Neural cell (in vitro differentiated cells): ENCODE data around the gene SCYL1. TPM values are rescaled to one million over a fixed set of nuclear protein-coding genes. Genes with fewer than 3 reads are reported as not detected.

Source experiments
- H2AFZ ChIP-seq: fragments of 200-600, 300-800 bp; sonication (generic), shearing (Covaris generic); 2 replicates; pipeline ENCODE4 v1.6.0; 2014; ENCODE audit warnings: low read depth, mild to moderate bottlenecking, antibody characterized with exemption, low read length, moderate library complexity
- H3F3A ChIP-seq: fragments of 200-600 bp; shearing (Covaris generic); 2 replicates; pipeline ENCODE4 v1.6.1; 2016; ENCODE audit warnings: mild to moderate bottlenecking, moderate library complexity, mixed read lengths, antibody characterized with exemption, low read length; ENCODE audit not compliant: insufficient read depth, poor library complexity, severe bottlenecking
- H3K27ac ChIP-seq: fragments of 200-600, 300-800 bp; sonication (generic), shearing (Covaris generic); 2 replicates; pipeline ENCODE4 v1.5.1; 2014; ENCODE audit warnings: mild to moderate bottlenecking, low read length, moderate library complexity
- H3K27me3 ChIP-seq: fragments of 300-800, 200-600 bp; sonication (generic), shearing (Covaris generic); 2 replicates; pipeline ENCODE4 v1.6.0; 2014; ENCODE audit warnings: mild to moderate bottlenecking, low read depth, low read length, moderate library complexity; ENCODE audit not compliant: insufficient read depth
- H3K36me3 ChIP-seq: fragments of 300-800, 200-600 bp; sonication (generic), shearing (Covaris generic); 2 replicates; pipeline ENCODE4 v1.5.1; 2014; ENCODE audit warnings: mild to moderate bottlenecking, antibody characterized with exemption, low read length, moderate library complexity; ENCODE audit not compliant: insufficient read depth
- H3K4me2 ChIP-seq: fragments of 300-800, 200-600 bp; sonication (generic), shearing (Covaris generic); 2 replicates; pipeline ENCODE4 v1.6.0; 2014; ENCODE audit warnings: mild to moderate bottlenecking, low read length
- H3K4me3 ChIP-seq: fragments of 300-800, 200-600 bp; sonication (generic), shearing (Covaris generic); 2 replicates; pipeline ENCODE4 v1.5.1; 2014; ENCODE audit warnings: mild to moderate bottlenecking, low read length, moderate library complexity
- H3K79me2 ChIP-seq: fragments of 200-600 bp; shearing (Covaris generic); replicated peaks from 2 replicates; pipeline ENCODE4 v1.6.0; 2014; ENCODE audit warnings: mild to moderate bottlenecking, low read length, moderate library complexity; ENCODE audit not compliant: insufficient read depth
- H3K9ac ChIP-seq: fragments of 300-800, 200-600 bp; sonication (generic), shearing (Covaris generic); 2 replicates; pipeline ENCODE4 v1.6.1; 2016; ENCODE audit warnings: mild to moderate bottlenecking, low read length, mixed read lengths
- H3K9me2 ChIP-seq: fragments of 200-600 bp; shearing (Covaris generic); 2 replicates; pipeline ENCODE4 v1.6.1; 2016; ENCODE audit warnings: mild to moderate bottlenecking, low read length, mixed read lengths; ENCODE audit not compliant: insufficient read depth
- H3K9me3 ChIP-seq: fragments of 200-600, 300-800 bp; sonication (generic), shearing (Covaris generic); 2 replicates; pipeline ENCODE4 v1.6.1; 2016; ENCODE audit warnings: mild to moderate bottlenecking, mixed run types, low read length, moderate library complexity, mixed read lengths
- H4K20me1 ChIP-seq: fragments of 200-600 bp; shearing (Covaris generic); 2 replicates; pipeline ENCODE4 v1.6.1; 2016; ENCODE audit warnings: mild to moderate bottlenecking, mixed run types; ENCODE audit not compliant: insufficient read depth
- EP300 ChIP-seq: fragments of 450-650 bp; conservative IDR thresholded peaks from 2 replicates; pipeline ENCODE4 v1.6.1; 2014; ENCODE audit warnings: antibody characterized with exemption, mild to moderate bottlenecking, moderate library complexity; ENCODE audit not compliant: poor library complexity, severe bottlenecking
- EZH2 ChIP-seq: fragments of 200-600, 300-800 bp; shearing (Covaris generic), sonication (generic); IDR thresholded peaks from 2 replicates; pipeline ENCODE4 v1.6.1; 2014; ENCODE audit warnings: antibody characterized with exemption, low read length, borderline replicate concordance, mild to moderate bottlenecking; ENCODE audit not compliant: insufficient read depth, poor library complexity, severe bottlenecking
- MXI1 ChIP-seq: fragments of 450-650 bp; conservative IDR thresholded peaks from 2 replicates; pipeline ENCODE4 v1.6.1; 2014; ENCODE audit warnings: antibody characterized with exemption, mild to moderate bottlenecking; ENCODE audit not compliant: poor library complexity, severe bottlenecking
- POLR2AphosphoS5 ChIP-seq: IDR thresholded peaks from 2 replicates; pipeline ENCODE4 v1.6.1; 2012
- RAD21 ChIP-seq: fragments of 450-650 bp; conservative IDR thresholded peaks from 2 replicates; pipeline ENCODE4 v1.6.1; 2014; ENCODE audit warnings: antibody characterized with exemption, mild to moderate bottlenecking, moderate library complexity
- REST ChIP-seq: IDR thresholded peaks from 2 replicates; pipeline ENCODE4 v1.6.1; 2012; ENCODE audit warnings: borderline replicate concordance
- SMC3 ChIP-seq: fragments of 450-650 bp; conservative IDR thresholded peaks from 2 replicates; pipeline ENCODE4 v1.6.1; 2014; ENCODE audit warnings: antibody characterized with exemption, mild to moderate bottlenecking, moderate library complexity; ENCODE audit not compliant: poor library complexity
- TAF1 ChIP-seq: IDR thresholded peaks from 2 replicates; pipeline ENCODE4 v1.6.1; 2012; ENCODE audit warnings: low read depth
- polyA plus RNA-seq: library from polyadenylated mRNA; depleted of rRNA; stranded (reverse); fragments of >200 nt; gene quantifications from 2 replicates; pipeline ENCODE4 v1.2.3, GENCODE V29; 2014
- TF ChIP-seq, protein P1 (sequence below): fragments of 450-650 bp; IDR thresholded peaks from 2 replicates; pipeline ENCODE4 v1.5.1; 2014; ENCODE audit warnings: antibody characterized with exemption, mild to moderate bottlenecking, moderate library complexity; ENCODE audit not compliant: poor library complexity, severe bottlenecking

SCYL1 gene
- polyA plus RNA-seq, 1 donor from 2014 or later: 48.3 TPM

DNA sequence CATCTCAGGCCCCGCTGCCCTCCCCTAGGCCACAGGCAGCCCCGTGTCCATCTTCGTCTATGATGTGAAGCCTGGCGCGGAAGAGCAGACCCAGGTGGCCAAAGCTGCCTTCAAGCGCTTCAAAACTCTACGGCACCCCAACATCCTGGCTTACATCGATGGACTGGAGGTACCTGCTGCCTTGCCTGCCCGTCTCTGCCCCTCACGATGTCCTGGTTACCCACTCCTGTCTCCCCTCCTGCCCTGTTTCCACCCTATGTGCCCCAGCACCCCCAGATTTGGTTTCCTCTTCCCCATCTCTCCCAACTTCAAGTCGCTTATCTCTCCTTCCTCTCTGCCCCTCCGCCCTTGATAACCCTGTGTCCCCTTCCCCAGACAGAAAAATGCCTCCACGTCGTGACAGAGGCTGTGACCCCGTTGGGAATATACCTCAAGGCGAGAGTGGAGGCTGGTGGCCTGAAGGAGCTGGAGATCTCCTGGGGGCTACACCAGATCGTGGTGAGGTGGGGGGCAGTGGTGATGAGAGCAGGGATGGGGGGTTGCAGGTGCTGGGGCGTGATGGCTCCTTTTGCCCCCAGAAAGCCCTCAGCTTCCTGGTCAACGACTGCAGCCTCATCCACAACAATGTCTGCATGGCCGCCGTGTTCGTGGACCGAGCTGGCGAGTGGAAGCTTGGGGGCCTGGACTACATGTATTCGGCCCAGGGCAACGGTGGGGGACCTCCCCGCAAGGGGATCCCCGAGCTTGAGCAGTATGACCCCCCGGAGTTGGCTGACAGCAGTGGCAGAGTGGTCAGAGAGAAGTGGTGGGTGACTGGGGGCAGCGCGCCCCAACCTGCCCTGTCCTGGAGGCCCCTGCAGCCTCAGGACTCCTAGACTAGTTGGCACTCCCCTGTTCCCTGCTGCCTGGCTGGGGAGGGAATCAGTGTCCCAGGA, 930 bp downstream of the SCYL1 start:
- Histone ChIP-seq H3K9me2 (no peaks in the 10 kb centered on the region), H3K9me3 (no peaks in the 10 kb centered on the region), H2AFZ (peak overlapping the region; percentile 54), H3K9ac (peak overlapping the region; percentile 86), H3K36me3 (peaks cover 7% of the 10 kb centered on the region), H3K27me3 (no peaks in the 10 kb centered on the region), H3K4me3 (peak overlapping the region; percentile 97), H4K20me1 (no peaks in the 10 kb centered on the region), H3K4me2 (peak overlapping the region; percentile 81), H3F3A (no peaks in the 10 kb centered on the region), H3K79me2 (peaks cover 10% of the 10 kb centered on the region), H3K27ac (peak overlapping the region; percentile 20)
- TF ChIP-seq MXI1 (no peak), TAF1 (no peak), POLR2AphosphoS5 (no peak), EP300 (no peak), EZH2 (no peak), REST (no peak), RAD21 (no peak), SMC3 (no peak)
- TF ChIP-seq, protein P1, sequence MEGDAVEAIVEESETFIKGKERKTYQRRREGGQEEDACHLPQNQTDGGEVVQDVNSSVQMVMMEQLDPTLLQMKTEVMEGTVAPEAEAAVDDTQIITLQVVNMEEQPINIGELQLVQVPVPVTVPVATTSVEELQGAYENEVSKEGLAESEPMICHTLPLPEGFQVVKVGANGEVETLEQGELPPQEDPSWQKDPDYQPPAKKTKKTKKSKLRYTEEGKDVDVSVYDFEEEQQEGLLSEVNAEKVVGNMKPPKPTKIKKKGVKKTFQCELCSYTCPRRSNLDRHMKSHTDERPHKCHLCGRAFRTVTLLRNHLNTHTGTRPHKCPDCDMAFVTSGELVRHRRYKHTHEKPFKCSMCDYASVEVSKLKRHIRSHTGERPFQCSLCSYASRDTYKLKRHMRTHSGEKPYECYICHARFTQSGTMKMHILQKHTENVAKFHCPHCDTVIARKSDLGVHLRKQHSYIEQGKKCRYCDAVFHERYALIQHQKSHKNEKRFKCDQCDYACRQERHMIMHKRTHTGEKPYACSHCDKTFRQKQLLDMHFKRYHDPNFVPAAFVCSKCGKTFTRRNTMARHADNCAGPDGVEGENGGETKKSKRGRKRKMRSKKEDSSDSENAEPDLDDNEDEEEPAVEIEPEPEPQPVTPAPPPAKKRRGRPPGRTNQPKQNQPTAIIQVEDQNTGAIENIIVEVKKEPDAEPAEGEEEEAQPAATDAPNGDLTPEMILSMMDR: no peak

- H3K27me3 ChIP-seq: no peaks in the 10 kb centered on the region
- H3K9ac ChIP-seq: no peak overlapping the region
- peaks cover 10% of the 10 kb centered on the region for H3K79me2 ChIP-seq
- TF ChIP-seq RAD21: no peak
- TF ChIP-seq EZH2: no peak
- TF ChIP-seq, protein P1: no peak
- no peak for TF ChIP-seq SMC3
- no peak for TF ChIP-seq REST
- no peak for TF ChIP-seq POLR2AphosphoS5
- no peak for TF ChIP-seq MXI1
- no peak for TF ChIP-seq TAF1
- no peak for TF ChIP-seq EP300
- no peak overlapping the region for H3K4me2 ChIP-seq
- peaks cover 7% of the 10 kb centered on the region for H3K36me3 ChIP-seq
- H3F3A ChIP-seq: no peaks in the 10 kb centered on the region
- no peak overlapping the region for H2AFZ ChIP-seq
- H3K4me3 ChIP-seq: peak overlapping the region; percentile 97
- H3K27ac ChIP-seq: no peak overlapping the region
- H3K9me3 ChIP-seq: no peaks in the 10 kb centered on the region
- H4K20me1 ChIP-seq: no peaks in the 10 kb centered on the region
- no peaks in the 10 kb centered on the region for H3K9me2 ChIP-seq
These were observed 1.9 kb downstream of the SCYL1 start for GRCh38 chr11:65526744-65527143.
